K562 (cell line): Measurements from ENCODE around the gene ZNF69.

ENCODE experiments used
- CHCHD3 ChIP-seq: fragments of 250-450 bp; sonication (Bioruptor Pico); IDR thresholded peaks from 2 replicates; pipeline ENCODE4 v2.1.2; 2022; ENCODE audit warnings: mild to moderate bottlenecking
- CTCF ChIP-seq, 3 experiments: IDR thresholded peaks in 2 of 3; conservative IDR thresholded peaks in 1 of 3; 2 replicates each; pipeline ENCODE4 v1.5.1; 2011 to 2012; ENCODE audit warnings: low read length in 3 of 3, mild to moderate bottlenecking in 3 of 3, control low read depth in 2 of 3, improper control_type of control experiment in 1 of 3, inconsistent platforms in 1 of 3, low read depth in 1 of 3, mixed read lengths in 1 of 3, moderate library complexity in 1 of 3; ENCODE audit not compliant: insufficient read depth in 2 of 3
- ELK1 ChIP-seq: sonication (generic); formaldehyde crosslinking; IDR thresholded peaks from 2 replicates; pipeline ENCODE4 v1.8.1; 2022; ENCODE audit warnings: missing genetic modification reagents
- PKNOX1 ChIP-seq: fragments of 450-650 bp; IDR thresholded peaks from 2 replicates; pipeline ENCODE4 v1.6.1; 2016
- RUNX1 ChIP-seq: sonication (generic); IDR thresholded peaks from 2 replicates; pipeline ENCODE4 v1.6.1; 2016; ENCODE audit warnings: antibody characterized with exemption, low read depth
- ZNF146 ChIP-seq: IDR thresholded peaks from one replicate; pipeline ENCODE4 v1.6.1; 2018; ENCODE audit warnings: missing compliant biosample characterization; ENCODE audit not compliant: unreplicated experiment

- TF ChIP-seq ELK1 (CRISPR knock-in tag): no peak
- TF ChIP-seq CTCF (IDR thresholded peaks at IDR 0.05 in 2 of 3, conservative IDR thresholded peaks at IDR 0.05 in 1 of 3; ENCODE audit: insufficient read depth in 2 of 3, low read depth in 1 of 3, low read length in 3 of 3): no peak
- TF ChIP-seq PKNOX1: no peak
- TF ChIP-seq ZNF146 (CRISPR knock-in tag): no peak
- no peak for TF ChIP-seq CHCHD3 (CRISPR knock-in tag)
- TF ChIP-seq RUNX1: no peak
Measured at GRCh38 chr19:11931513-11931912, 43.9 kb downstream of the ZNF69 start.
